ENCODE data around the gene SORBS1.

Gene SORBS1

GRCh38 chr10:95408983-95409873 lies 151.9 kb downstream of the SORBS1 start:
- no peak for DNase-seq (ENCODE audit: low read depth)

GRCh38 chr10:95408148-95408960 lies 152.8 kb downstream of the SORBS1 start:
- no peak for DNase-seq (ENCODE audit: low read depth)

GRCh38 chr10:95407546-95407945 lies 153.6 kb downstream of the SORBS1 start:
- DNase-seq (ENCODE audit: low read depth), result no peak

GRCh38 chr10:95406651-95407280 lies 154.4 kb downstream of the SORBS1 start:
- DNase-seq (ENCODE audit: low read depth), result no peak

- DNase-seq (ENCODE audit: low read depth), result no peak
Measured at GRCh38 chr10:95405655-95406054, 155.5 kb downstream of the SORBS1 start.

GRCh38 chr10:95404864-95405263 lies 156.3 kb downstream of the SORBS1 start:
- no peak for DNase-seq (ENCODE audit: low read depth)

- no peak for DNase-seq (ENCODE audit: low read depth)
Measured at GRCh38 chr10:95404462-95404858, 156.7 kb downstream of the SORBS1 start.

GRCh38 chr10:95403700-95404461 lies 157.3 kb downstream of the SORBS1 start:
- DNase-seq (ENCODE audit: low read depth), result no peak

GRCh38 chr10:95401704-95402469 lies 159.3 kb downstream of the SORBS1 start:
- DNase-seq (ENCODE audit: low read depth), result no peak

GRCh38 chr10:95400787-95401186 lies 160.4 kb downstream of the SORBS1 start:
- no peak for DNase-seq (ENCODE audit: low read depth)

GRCh38 chr10:95399183-95399582 lies 162.0 kb downstream of the SORBS1 start:
- no peak for DNase-seq (ENCODE audit: low read depth)

GRCh38 chr10:95397747-95398146 lies 163.4 kb downstream of the SORBS1 start:
- DNase-seq (ENCODE audit: low read depth), result no peak

GRCh38 chr10:95395947-95396449 lies 165.2 kb downstream of the SORBS1 start:
- no peak for DNase-seq (ENCODE audit: low read depth)

- DNase-seq (ENCODE audit: low read depth), result no peak
Measured at GRCh38 chr10:95394161-95394880, 166.8 kb downstream of the SORBS1 start.

GRCh38 chr10:95392681-95393164 lies 168.4 kb downstream of the SORBS1 start:
- no peak for DNase-seq (ENCODE audit: low read depth)

- DNase-seq (ENCODE audit: low read depth), result no peak
Measured at GRCh38 chr10:95392217-95392584, 169.0 kb downstream of the SORBS1 start.

GRCh38 chr10:95391581-95392216 lies 169.5 kb downstream of the SORBS1 start:
- DNase-seq (ENCODE audit: low read depth), result no peak

GRCh38 chr10:95391164-95391563 lies 170.0 kb downstream of the SORBS1 start:
- DNase-seq (ENCODE audit: low read depth), result no peak

GRCh38 chr10:95389982-95390381 lies 171.2 kb downstream of the SORBS1 start:
- DNase-seq (ENCODE audit: low read depth), result no peak

GRCh38 chr10:95389176-95389575 lies 172.0 kb downstream of the SORBS1 start:
- no peak for DNase-seq (ENCODE audit: low read depth)
